NCI-H1105 (cell line): Measurements from ENCODE around the gene RAB44.
"Not testable (repeated sequence)": the region's sequence is repeated elsewhere in the genome, so short reads cannot be mapped to it uniquely, and the experiment has no call there.

Experiments used
- DNase-seq: peaks from one replicate; lab custom pipeline; 2025; lab: John Stamatoyannopoulos, UW

The RAB44 gene, protein sequence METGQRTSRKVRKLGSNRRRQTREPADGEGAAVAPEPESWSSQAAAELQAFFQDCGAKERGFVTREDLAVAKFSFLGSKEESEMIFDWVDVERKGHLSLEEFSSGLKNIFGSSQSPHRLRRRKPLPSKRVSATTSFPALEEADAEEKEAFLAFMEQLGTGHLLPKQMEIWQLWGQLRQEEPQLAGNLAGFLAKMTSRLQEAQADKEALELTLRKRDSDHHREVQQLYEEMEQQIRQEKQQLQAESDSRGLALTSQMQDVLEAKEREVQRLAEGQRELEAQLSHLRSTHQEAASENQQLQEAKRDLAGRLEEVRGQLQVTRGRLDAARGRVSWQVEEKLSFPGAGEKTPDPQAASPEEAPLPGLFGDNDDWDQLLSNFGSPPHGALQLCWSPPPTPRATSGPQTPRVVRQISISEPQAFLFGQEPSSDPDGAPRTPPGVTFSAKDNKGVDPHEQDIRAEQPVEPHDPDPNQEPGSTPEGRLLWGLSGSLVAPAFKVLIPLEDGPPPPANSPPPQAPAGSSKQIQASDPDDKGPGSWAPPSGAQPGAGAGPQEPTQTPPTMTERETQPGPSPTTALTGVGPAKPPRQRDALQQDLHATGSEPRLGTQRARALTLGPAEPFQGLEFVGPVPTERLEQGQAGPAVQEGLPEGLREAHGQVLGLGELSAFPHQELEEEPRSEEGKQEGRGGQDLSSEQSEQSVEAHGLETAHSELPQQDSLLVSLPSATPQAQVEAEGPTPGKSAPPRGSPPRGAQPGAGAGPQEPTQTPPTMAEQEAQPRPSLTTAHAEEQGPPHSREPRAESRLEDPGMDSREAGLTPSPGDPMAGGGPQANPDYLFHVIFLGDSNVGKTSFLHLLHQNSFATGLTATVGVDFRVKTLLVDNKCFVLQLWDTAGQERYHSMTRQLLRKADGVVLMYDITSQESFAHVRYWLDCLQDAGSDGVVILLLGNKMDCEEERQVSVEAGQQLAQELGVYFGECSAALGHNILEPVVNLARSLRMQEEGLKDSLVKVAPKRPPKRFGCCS

GRCh38 chr6:36697481-36697903 is at the start of gene RAB44:
Gene RAB44, plus strand, starts transcription at chr6:36697826. Its CDS starts 6,410 bp downstream, at chr6:36704236.
- no peak for DNase-seq

GRCh38 chr6:36649086-36649485 is 48.5 kb upstream of the RAB44 start:
- DNase-seq: no peak

GRCh38 chr6:36649701-36650484 is 47.7 kb upstream of the RAB44 start:
- DNase-seq: no peak

DNA sequence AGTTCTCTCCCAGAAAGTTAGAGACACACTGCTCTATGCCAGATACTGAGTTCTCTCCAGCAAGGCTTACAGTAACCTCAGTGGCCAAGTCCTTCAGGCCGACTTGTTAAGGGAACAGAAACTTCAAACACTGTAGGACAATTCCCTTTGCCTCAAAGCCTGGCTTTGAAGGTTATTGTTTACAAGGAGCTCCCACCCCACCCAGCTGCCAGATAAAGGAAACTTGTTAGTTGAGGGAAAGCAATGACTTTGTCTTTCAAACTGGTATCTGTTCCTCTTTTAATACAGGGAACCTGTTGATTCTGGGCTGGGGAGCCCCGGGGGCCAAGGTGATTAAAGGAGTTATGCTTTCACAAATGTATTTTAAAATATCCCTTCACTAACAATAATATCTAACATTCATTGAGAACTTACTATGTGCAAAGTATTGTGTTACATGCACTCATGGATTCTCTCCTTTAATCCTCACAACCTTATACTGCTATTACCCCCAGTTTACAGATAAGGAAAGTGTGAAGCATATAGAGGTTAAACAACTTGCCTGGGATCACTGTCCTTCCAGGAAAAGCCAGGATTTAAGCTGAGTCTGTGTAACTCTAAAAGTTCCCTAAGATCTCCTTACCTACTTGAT is 46.7 kb upstream of the RAB44 start:
- no peak for DNase-seq

GRCh38 chr6:36651659-36652379 is 45.8 kb upstream of the RAB44 start:
- DNase-seq: no peak

DNA sequence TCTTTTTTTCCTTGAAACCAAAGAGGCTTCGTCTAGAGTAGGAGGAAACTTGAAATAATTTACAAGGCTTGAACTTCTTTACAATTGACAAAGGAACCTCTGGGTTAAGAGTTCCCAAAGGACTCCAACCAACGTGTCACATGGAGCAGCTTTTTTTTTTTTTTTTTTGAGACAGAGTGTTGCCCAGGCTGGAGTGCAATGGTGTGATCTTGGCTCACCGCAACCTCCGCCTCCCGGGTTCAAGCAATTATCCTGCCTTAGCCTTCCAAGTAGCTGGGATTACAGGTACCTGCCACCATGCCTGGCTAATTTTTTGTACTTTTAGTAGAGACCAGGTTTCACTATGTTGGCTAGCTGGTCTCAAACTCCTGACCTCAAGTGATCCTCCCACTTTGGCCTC is 43.2 kb upstream of the RAB44 start:
- DNase-seq: not testable (repeated sequence)

- DNase-seq: no peak
Observed at GRCh38 chr6:36655085-36655724, 42.4 kb upstream of the RAB44 start.

DNA sequence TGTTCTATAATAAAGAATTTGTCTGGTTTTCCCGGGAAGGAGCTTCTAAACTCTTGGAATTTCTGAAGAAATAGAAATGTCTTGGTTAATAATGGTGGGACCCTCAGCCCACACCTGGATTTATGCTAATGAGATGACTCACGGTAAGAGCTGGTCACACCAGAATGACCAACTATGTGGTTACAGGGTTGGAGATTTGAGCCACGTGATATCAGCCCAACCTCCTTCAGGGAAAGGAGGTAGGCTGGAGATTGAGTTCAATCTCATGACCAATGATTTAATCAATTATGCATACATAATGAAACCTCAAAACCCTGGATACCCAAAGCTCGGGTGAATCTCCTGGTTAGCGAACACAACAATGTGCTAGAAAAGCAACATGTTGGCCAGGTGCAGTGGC is 41.2 kb upstream of the RAB44 start:
- DNase-seq: no peak

- DNase-seq: no peak
Observed at GRCh38 chr6:36657271-36657670, 40.4 kb upstream of the RAB44 start.

- no peak for DNase-seq
Observed at GRCh38 chr6:36657942-36658544, 39.6 kb upstream of the RAB44 start.

- no peak for DNase-seq
Observed at GRCh38 chr6:36659271-36659670, 38.4 kb upstream of the RAB44 start.

GRCh38 chr6:36660771-36661471 is 36.7 kb upstream of the RAB44 start:
- DNase-seq: no peak

DNA sequence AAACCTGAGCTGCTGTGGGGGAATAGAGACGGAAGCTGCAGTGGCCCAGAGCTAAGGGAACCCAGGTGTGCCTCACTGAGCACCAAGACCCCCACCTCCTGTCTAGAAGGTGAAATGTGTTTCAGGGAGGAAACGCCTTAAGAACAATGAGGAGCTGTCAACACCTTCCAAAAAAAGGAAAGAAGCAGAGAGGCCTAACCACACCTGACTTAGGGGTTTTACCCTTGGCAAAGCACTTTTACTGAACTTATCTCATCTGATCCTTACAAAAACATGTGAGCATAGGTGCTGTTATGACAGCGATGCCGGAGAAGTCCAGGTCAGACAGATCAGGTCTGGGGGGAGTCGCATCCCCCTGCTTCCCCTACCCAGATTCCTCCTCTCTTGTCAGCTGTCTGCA is 35.2 kb upstream of the RAB44 start:
- DNase-seq: no peak

GRCh38 chr6:36662827-36663256 is 34.8 kb upstream of the RAB44 start:
- no peak for DNase-seq

DNA sequence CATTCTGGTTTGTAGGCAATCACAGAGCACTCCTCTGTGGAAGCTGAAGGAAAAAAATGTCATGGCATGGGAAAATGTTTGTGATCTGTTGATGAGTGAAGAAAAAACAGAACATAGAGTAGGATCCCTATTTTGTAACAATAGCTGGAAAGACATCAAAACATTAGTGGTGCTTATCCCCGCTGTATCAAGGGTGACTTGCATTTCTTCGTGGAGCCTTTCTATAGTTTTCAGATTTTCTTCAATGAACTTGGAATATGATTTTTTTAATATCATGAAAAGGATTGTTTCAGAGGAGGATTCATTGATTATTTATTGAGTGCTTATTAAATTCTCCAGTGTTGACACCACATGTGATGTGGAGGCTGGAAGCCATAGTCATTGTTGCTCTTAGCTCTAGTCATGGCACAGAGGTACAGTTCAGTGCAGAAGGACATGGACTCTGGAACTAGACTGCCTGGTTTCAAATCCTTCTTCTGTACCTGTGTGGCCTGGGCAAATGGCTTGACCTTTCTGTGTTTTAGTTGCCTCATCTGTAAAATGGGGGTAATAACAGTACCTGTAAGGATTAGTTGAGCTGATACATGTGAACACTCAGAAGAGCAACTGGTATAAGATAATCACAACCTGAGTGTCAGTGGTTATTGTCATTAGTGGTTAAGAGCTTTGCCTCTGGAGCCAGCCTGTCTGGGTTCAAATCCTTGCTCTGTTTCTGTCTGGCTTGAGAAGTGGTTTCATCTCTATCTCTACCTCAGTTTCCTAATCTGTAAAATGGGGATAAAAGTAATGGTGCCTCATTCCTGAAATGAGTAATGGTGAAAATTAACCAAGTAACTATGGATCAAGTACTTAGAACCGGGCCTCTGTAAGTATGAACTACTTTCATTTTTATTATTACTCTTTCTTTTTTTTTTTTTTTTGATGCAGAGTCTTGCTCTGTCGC is 33.9 kb upstream of the RAB44 start:
- no peak for DNase-seq

GRCh38 chr6:36665180-36665579 is 32.4 kb upstream of the RAB44 start:
- DNase-seq: no peak

- no peak for DNase-seq
Observed at GRCh38 chr6:36666287-36666686, 31.3 kb upstream of the RAB44 start.
